ENCODE data around the gene KCNMA1. TPM values are rescaled to one million over a fixed set of nuclear protein-coding genes. Genes with fewer than 3 reads are reported as not detected.

The KCNMA1 gene
- total RNA-seq, 1 donor, result 77.8 TPM

DNA sequence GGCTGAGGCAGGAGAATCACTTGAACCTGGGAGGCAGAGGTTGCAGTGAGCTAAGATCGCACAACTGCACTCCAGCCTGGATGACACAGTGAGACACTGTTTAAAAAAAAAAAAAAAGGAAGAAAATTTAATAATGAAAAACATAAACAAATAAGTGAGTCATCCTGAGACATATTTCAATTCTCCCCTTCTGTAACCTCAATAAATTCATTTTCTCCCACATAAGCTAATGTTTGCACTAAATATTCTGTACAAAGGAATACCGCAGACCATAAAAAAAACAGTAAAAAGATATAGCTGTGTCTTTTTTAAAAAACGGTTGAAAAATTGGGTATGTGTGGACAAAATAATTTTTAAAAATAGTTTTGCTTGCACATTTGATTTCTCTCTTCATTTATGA is 654.0 kb downstream of the KCNMA1 start:
- Histone ChIP-seq H3K27me3 (ENCODE audit: insufficient read depth, low read length) (no peaks in the 10 kb centered on the region), H3K4me1 (ENCODE audit: insufficient read depth, low read length) (no peaks in the 10 kb centered on the region), H3K36me3 (ENCODE audit: insufficient read depth, low read length) (no peaks in the 10 kb centered on the region), H3K27ac (ENCODE audit: low read depth, low read length) (no peak overlapping the region), H3K9me3 (ENCODE audit: low read depth, low read length) (no peaks in the 10 kb centered on the region), H2AFZ (ENCODE audit: low read length) (no peak overlapping the region), H3K79me2 (ENCODE audit: insufficient read depth, low read length) (no peaks in the 10 kb centered on the region), H4K20me1 (ENCODE audit: insufficient read depth, low read length) (no peaks in the 10 kb centered on the region), H3K4me3 (ENCODE audit: insufficient read depth, low read length) (no peak overlapping the region), H3K4me2 (ENCODE audit: insufficient read depth, low read length) (no peak overlapping the region)
- TF ChIP-seq, protein P1, sequence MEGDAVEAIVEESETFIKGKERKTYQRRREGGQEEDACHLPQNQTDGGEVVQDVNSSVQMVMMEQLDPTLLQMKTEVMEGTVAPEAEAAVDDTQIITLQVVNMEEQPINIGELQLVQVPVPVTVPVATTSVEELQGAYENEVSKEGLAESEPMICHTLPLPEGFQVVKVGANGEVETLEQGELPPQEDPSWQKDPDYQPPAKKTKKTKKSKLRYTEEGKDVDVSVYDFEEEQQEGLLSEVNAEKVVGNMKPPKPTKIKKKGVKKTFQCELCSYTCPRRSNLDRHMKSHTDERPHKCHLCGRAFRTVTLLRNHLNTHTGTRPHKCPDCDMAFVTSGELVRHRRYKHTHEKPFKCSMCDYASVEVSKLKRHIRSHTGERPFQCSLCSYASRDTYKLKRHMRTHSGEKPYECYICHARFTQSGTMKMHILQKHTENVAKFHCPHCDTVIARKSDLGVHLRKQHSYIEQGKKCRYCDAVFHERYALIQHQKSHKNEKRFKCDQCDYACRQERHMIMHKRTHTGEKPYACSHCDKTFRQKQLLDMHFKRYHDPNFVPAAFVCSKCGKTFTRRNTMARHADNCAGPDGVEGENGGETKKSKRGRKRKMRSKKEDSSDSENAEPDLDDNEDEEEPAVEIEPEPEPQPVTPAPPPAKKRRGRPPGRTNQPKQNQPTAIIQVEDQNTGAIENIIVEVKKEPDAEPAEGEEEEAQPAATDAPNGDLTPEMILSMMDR (IDR thresholded peaks at IDR 0.05; ENCODE audit: extremely low read depth, low read depth, low read length), result no peak
- DNase-seq (ENCODE audit: insufficient read length, low spot score, missing footprints), result no peak

DNA sequence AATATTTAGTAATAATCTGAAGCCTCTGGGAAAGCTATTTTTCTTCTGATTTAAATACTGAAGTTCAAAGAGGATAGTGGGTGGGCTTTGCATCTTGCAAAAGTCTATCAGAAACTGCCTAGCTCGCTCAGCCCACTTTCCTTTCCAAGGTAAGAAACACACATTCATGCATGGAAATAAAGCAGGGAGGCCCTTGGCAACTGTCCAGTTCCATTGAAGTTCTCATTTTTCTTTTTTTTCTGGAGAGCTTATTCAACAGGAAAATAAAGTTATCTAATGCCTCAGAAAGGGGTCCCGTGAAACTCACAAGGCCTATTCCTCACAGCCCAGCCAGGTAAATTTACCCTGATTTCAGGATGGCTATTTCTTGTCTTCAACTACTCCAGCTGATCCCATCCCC is 654.9 kb downstream of the KCNMA1 start:
- Histone ChIP-seq H4K20me1 (ENCODE audit: insufficient read depth, low read length) (no peaks in the 10 kb centered on the region), H3K79me2 (ENCODE audit: insufficient read depth, low read length) (no peaks in the 10 kb centered on the region), H3K4me3 (ENCODE audit: insufficient read depth, low read length) (no peak overlapping the region), H3K4me1 (ENCODE audit: insufficient read depth, low read length) (no peaks in the 10 kb centered on the region), H3K4me2 (ENCODE audit: insufficient read depth, low read length) (no peak overlapping the region), H3K27ac (ENCODE audit: low read depth, low read length) (no peak overlapping the region), H3K36me3 (ENCODE audit: insufficient read depth, low read length) (no peaks in the 10 kb centered on the region), H3K27me3 (ENCODE audit: insufficient read depth, low read length) (no peaks in the 10 kb centered on the region), H3K9me3 (ENCODE audit: low read depth, low read length) (no peaks in the 10 kb centered on the region), H2AFZ (ENCODE audit: low read length) (no peak overlapping the region)
- TF ChIP-seq, protein P1 (IDR thresholded peaks at IDR 0.05; ENCODE audit: extremely low read depth, low read depth, low read length), result no peak
- no peak for DNase-seq (ENCODE audit: insufficient read length, low spot score, missing footprints)

DNA sequence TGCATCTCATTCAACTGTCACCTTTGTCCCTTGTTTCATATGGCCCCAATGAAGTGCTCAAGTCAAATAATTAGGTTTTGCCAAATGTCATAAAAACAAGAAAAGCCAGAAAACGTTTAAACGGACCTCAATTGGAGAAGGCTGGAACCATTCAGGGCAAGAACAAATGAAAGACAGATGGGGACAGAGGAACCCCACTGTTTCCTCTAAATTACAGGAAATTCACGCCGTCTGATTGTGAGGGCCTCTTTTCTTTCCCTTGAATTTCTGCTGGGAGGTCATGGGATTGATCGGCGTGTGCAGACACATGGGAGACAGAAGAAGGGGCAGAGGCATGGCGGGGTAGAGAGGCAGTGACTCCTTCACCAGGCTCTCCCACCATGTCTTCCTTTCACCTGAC is 656.4 kb downstream of the KCNMA1 start:
- H4K20me1 ChIP-seq (ENCODE audit: insufficient read depth, low read length), result no peaks in the 10 kb centered on the region

DNA sequence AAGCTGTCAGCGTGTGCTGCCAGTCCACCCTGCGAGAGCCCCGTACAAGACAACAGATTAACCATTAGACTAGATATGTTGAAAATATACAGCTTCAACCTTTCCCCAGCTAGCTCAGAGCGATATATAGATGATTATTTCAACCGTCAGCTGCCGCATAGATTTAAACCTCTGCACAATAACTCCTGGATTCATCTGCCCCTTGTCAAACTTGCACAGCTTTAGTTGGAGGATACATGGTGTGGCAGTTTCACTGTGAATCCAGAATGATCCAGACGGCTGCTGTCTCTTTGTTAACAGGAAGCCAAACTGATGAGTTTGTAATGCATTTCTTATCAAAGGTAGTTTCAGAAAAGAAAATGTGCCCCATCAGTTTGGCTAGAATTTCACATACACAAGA is 659.7 kb downstream of the KCNMA1 start:
- no peak overlapping the region for H3K4me3 ChIP-seq (ENCODE audit: insufficient read depth, low read length)
- TF ChIP-seq, protein P1 (IDR thresholded peaks at IDR 0.05; ENCODE audit: extremely low read depth, low read depth, low read length), result no peak
- no peak overlapping the region for H3K27ac ChIP-seq (ENCODE audit: low read depth, low read length)
- H4K20me1 ChIP-seq (ENCODE audit: insufficient read depth, low read length), result no peaks in the 10 kb centered on the region
- no peak overlapping the region for H3K4me2 ChIP-seq (ENCODE audit: insufficient read depth, low read length)
- DNase-seq (ENCODE audit: insufficient read length, low spot score, missing footprints), result no peak
- H3K36me3 ChIP-seq (ENCODE audit: insufficient read depth, low read length), result no peaks in the 10 kb centered on the region
- no peaks in the 10 kb centered on the region for H3K9me3 ChIP-seq (ENCODE audit: low read depth, low read length)
- H2AFZ ChIP-seq (ENCODE audit: low read length), result no peak overlapping the region
- H3K4me1 ChIP-seq (ENCODE audit: insufficient read depth, low read length), result no peaks in the 10 kb centered on the region
- H3K27me3 ChIP-seq (ENCODE audit: insufficient read depth, low read length), result no peaks in the 10 kb centered on the region
- no peaks in the 10 kb centered on the region for H3K79me2 ChIP-seq (ENCODE audit: insufficient read depth, low read length)

More for the DNA sequence above, 656.4 kb downstream of the KCNMA1 start:
- no peaks in the 10 kb centered on the region for H3K9me3 ChIP-seq (ENCODE audit: low read depth, low read length)
- no peak overlapping the region for H3K4me3 ChIP-seq (ENCODE audit: insufficient read depth, low read length)
- DNase-seq (ENCODE audit: insufficient read length, low spot score, missing footprints), result no peak
- no peaks in the 10 kb centered on the region for H3K27me3 ChIP-seq (ENCODE audit: insufficient read depth, low read length)
- no peak overlapping the region for H2AFZ ChIP-seq (ENCODE audit: low read length)
- no peak overlapping the region for H3K4me2 ChIP-seq (ENCODE audit: insufficient read depth, low read length)
- H3K36me3 ChIP-seq (ENCODE audit: insufficient read depth, low read length), result no peaks in the 10 kb centered on the region
- H3K79me2 ChIP-seq (ENCODE audit: insufficient read depth, low read length), result no peaks in the 10 kb centered on the region
- H3K4me1 ChIP-seq (ENCODE audit: insufficient read depth, low read length), result no peaks in the 10 kb centered on the region
- TF ChIP-seq, protein P1 (IDR thresholded peaks at IDR 0.05; ENCODE audit: extremely low read depth, low read depth, low read length), result no peak
- no peak overlapping the region for H3K27ac ChIP-seq (ENCODE audit: low read depth, low read length)

All from osteoblast (primary cell).